ENCODE measurements around the gene ZNHIT3. TPM values are rescaled to one million over a fixed set of nuclear protein-coding genes. Genes with fewer than 3 reads are reported as not detected.
"Not testable (repeated sequence)": the region's sequence is repeated elsewhere in the genome, so short reads cannot be mapped to it uniquely, and the experiment has no call there.

Gene ZNHIT3
- polyA plus RNA-seq, 3 donors = 60.9 to 73.1 (median 70.2) TPM

- no peak for DNase-seq (ENCODE audit: extremely low read depth in 1 of 11, low read depth in 9 of 11, low spot score in 4 of 11)
These were observed 17.7 kb downstream of the ZNHIT3 start for GRCh38 chr17:36504156-36504545.

- DNase-seq (ENCODE audit: extremely low read depth in 1 of 11, low read depth in 9 of 11, low spot score in 4 of 11) = no peak
These were observed 18.7 kb downstream of the ZNHIT3 start for GRCh38 chr17:36505171-36505570.

- no peak for DNase-seq (ENCODE audit: extremely low read depth in 1 of 11, low read depth in 9 of 11, low spot score in 4 of 11)
These were observed 19.9 kb downstream of the ZNHIT3 start for GRCh38 chr17:36506249-36506826.

GRCh38 chr17:36506831-36507230 is 20.4 kb downstream of the ZNHIT3 start:
- no peak for DNase-seq (ENCODE audit: extremely low read depth in 1 of 11, low read depth in 9 of 11, low spot score in 4 of 11)

GRCh38 chr17:36507266-36507665 is 20.8 kb downstream of the ZNHIT3 start:
- no peak for DNase-seq (ENCODE audit: extremely low read depth in 1 of 11, low read depth in 9 of 11, low spot score in 4 of 11)

GRCh38 chr17:36508439-36508838 is 22.0 kb downstream of the ZNHIT3 start:
- DNase-seq (ENCODE audit: extremely low read depth in 1 of 11, low read depth in 9 of 11, low spot score in 4 of 11) = not testable (repeated sequence)

- DNase-seq (ENCODE audit: extremely low read depth in 1 of 11, low read depth in 9 of 11, low spot score in 4 of 11) = no peak
These were observed 22.9 kb downstream of the ZNHIT3 start for GRCh38 chr17:36509272-36509985.

GRCh38 chr17:36510636-36511035 is 24.2 kb downstream of the ZNHIT3 start:
- no peak for DNase-seq (ENCODE audit: extremely low read depth in 1 of 11, low read depth in 9 of 11, low spot score in 4 of 11)

GRCh38 chr17:36511216-36511615 is 24.7 kb downstream of the ZNHIT3 start:
- DNase-seq (ENCODE audit: extremely low read depth in 1 of 11, low read depth in 9 of 11, low spot score in 4 of 11) = no peak

- no peak for DNase-seq (ENCODE audit: extremely low read depth in 1 of 11, low read depth in 9 of 11, low spot score in 4 of 11)
These were observed 26.2 kb downstream of the ZNHIT3 start for GRCh38 chr17:36512641-36513040.

- DNase-seq (ENCODE audit: extremely low read depth in 1 of 11, low read depth in 9 of 11, low spot score in 4 of 11) = no peak
These were observed 28.4 kb downstream of the ZNHIT3 start for GRCh38 chr17:36514856-36515255.

GRCh38 chr17:36515837-36516236 is 29.4 kb downstream of the ZNHIT3 start:
- DNase-seq (ENCODE audit: extremely low read depth in 1 of 11, low read depth in 9 of 11, low spot score in 4 of 11) = no peak

- no peak for DNase-seq (ENCODE audit: extremely low read depth in 1 of 11, low read depth in 9 of 11, low spot score in 4 of 11)
These were observed 36.6 kb downstream of the ZNHIT3 start for GRCh38 chr17:36523113-36523512.

- DNase-seq (ENCODE audit: extremely low read depth in 1 of 11, low read depth in 9 of 11, low spot score in 4 of 11) = no peak
These were observed 38.0 kb downstream of the ZNHIT3 start for GRCh38 chr17:36524428-36524876.

- DNase-seq (ENCODE audit: extremely low read depth in 1 of 11, low read depth in 9 of 11, low spot score in 4 of 11) = no peak
These were observed 38.6 kb downstream of the ZNHIT3 start for GRCh38 chr17:36525113-36525512.

- DNase-seq (ENCODE audit: extremely low read depth in 1 of 11, low read depth in 9 of 11, low spot score in 4 of 11) = no peak
These were observed 39.4 kb downstream of the ZNHIT3 start for GRCh38 chr17:36525888-36526287.

GRCh38 chr17:36527621-36528250 is 41.3 kb downstream of the ZNHIT3 start:
- no peak for DNase-seq (ENCODE audit: extremely low read depth in 1 of 11, low read depth in 9 of 11, low spot score in 4 of 11)

GRCh38 chr17:36529121-36529520 is 42.6 kb downstream of the ZNHIT3 start:
- DNase-seq (ENCODE audit: extremely low read depth in 1 of 11, low read depth in 9 of 11, low spot score in 4 of 11) = no peak

GRCh38 chr17:36532435-36532975 is 46.0 kb downstream of the ZNHIT3 start:
- DNase-seq (ENCODE audit: extremely low read depth in 1 of 11, low read depth in 9 of 11, low spot score in 4 of 11) = no peak

Measured in renal cortex interstitium (tissue), 11 donors.